Fibroblast of skin of right biceps (primary cell): ENCODE data around the gene OSCAR.

ENCODE experiments used
- DNase-seq: peaks from one replicate; pipeline ENCODE4 v3.0.0-alpha.2; 2013

OSCAR gene, protein sequence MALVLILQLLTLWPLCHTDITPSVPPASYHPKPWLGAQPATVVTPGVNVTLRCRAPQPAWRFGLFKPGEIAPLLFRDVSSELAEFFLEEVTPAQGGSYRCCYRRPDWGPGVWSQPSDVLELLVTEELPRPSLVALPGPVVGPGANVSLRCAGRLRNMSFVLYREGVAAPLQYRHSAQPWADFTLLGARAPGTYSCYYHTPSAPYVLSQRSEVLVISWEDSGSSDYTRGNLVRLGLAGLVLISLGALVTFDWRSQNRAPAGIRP

GRCh38 chr19:54100561-54100960, at the start of gene OSCAR:
Gene OSCAR, minus strand, starts transcription at chr19:54100803. Its CDS starts 11 bp downstream, at chr19:54100792.
- DNase-seq: peak; percentile 35

GRCh38 chr19:54149021-54149812, 48.6 kb upstream of the OSCAR start:
- no peak for DNase-seq

DNA sequence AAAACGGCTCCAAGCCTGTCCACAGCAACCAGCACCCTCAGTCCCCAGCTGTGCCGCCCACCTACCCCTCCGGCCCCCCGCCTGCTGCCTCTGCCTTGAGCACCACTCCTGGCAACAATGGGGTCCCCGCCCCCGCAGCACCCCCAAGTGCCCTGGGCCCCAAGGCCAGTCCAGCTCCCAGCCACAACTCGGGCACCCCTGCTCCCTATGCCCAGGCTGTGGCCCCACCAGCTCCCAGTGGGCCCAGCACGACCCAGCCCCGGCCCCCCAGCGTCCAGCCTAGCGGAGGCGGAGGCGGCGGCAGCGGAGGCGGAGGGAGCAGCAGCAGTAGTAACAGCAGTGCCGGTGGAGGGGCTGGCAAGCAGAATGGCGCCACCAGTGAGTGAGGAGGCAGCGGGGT, 47.6 kb upstream of the OSCAR start:
- no peak for DNase-seq

DNA sequence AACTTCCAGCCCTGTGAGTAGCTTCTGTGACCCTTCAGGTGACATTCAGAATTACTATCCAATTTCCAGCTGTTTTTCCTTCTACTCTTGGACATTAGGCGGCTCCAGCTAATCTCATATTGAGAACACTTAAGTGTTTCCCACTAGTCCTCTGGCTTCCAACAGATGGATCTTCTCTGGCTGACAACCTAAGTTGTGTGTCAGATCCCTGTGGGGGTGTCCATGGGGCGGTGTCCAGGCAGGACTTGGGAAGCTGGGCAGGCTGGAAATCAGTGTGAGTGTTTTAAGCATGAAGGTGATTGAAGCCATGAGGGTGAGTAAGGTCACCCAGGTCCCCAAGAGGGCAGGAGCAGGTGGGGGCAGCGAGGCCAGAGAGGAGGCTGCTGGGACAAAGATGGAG, 47.1 kb upstream of the OSCAR start:
- no peak for DNase-seq

GRCh38 chr19:54145541-54146158, 45.0 kb upstream of the OSCAR start:
- DNase-seq: no peak

- no peak for DNase-seq
These were observed 41.7 kb upstream of the OSCAR start for GRCh38 chr19:54142166-54142780.

- DNase-seq: peak; percentile 24
These were observed 40.8 kb upstream of the OSCAR start for GRCh38 chr19:54141356-54141755.

GRCh38 chr19:54138489-54139256, 38.1 kb upstream of the OSCAR start:
- no peak for DNase-seq

- DNase-seq: no peak
These were observed 37.3 kb upstream of the OSCAR start, which contains the start of gene CNOT3 for GRCh38 chr19:54137699-54138488. Gene CNOT3, plus strand, starts transcription at chr19:54137762. Its CDS starts 5,217 bp downstream, at chr19:54142979.

GRCh38 chr19:54136864-54137698, 36.5 kb upstream of the OSCAR start:
- peak; percentile 100 for DNase-seq

DNA sequence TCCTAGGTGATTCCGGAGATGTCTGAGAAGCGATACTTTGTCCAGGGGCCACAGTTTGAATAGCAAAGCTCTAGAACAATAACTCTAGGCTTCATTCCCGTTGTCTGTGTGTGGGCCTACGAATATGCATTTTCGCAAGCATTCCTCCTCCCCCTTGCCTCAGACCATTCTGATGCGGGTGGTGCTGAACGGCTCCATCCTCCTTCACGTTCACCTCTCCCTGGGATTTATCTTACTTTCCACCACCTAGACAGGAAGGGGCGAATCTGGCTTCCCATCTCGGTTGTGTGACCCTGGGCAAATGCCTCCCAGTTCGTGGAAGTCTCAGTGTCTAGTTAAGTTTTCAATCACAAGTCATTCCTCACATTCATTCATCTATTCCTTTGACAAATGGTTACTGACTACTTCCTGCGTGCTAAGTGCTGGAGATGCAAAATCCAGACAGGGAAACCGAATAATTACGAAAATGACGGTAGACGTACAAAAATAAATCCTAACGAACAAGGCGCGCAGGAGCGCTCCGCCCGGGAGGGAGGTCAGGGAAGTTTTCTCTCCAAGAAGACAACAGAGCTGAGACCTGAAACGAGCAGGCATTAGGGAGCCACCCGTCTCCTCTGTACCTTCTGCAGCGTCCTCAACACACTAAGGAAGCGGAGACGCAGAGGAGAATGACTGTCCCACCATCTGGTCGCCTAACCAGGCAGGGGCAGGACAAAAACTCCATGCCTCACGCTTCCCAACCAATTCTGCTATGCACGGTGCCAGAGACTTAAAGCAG, 35.7 kb upstream of the OSCAR start:
- DNase-seq: no peak

DNA sequence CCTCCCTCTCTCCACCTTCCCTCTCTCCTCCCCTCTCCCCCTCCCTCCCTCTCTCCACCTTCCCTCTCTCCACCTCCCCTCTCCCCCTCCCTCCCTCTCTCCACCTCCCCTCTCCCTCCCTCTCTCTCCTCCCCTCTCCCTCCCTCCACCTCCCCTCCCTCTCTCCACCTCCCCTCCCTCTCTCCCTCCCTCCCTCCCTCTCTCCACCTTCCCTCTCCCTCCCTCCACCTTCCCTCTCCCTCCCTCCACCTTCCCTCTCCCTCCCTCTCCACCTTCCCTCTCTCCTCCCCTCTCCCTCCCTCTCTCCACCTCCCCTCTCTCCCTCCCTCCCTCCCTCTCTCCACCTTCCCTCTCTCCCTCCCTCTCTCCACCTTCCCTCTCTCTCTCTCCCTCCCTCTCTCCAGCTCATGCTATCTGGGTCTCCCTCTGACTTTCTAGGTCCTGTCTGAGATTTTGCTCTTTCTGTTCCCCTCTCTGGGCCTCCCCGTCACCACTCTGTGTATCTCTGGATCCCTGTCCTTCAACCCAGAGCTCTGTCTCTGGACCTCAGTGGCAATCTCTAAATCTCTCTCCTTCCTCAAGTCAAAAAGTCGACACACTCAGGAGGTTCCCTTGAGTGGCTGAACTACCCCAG, 33.5 kb upstream of the OSCAR start:
- DNase-seq: no peak

DNA sequence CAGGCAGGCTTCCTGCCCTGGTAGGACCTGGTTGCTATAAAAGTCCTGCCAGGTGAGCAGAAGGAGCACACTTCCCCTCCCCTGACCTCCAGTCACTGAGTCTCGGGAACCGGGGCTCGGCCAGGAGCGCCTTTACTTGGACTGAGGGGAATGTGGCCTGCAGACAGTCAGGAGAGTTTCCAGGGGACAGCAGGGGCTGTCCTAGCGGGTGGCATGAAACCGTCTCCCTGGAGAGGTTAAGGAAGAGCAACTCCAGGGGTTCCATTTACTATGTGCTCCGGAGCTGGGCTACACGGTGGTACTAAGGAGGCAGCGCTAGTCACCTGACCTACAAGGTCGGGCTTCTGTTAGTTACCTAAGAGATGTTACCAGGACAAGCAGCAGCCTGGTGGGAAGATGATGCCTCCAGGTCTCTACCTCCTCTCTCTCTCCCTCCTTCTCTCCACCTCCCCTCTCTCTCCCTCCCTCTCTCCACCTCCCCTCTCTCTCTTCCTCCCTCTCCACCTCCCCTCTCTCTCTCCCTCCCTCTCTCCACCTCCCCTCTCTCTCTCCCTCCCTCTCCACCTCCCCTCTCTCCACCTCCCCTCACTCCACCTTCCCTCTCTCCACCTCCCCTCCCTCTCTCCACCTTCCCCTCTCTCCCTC, 32.8 kb upstream of the OSCAR start:
- peak; percentile 53 for DNase-seq

DNA sequence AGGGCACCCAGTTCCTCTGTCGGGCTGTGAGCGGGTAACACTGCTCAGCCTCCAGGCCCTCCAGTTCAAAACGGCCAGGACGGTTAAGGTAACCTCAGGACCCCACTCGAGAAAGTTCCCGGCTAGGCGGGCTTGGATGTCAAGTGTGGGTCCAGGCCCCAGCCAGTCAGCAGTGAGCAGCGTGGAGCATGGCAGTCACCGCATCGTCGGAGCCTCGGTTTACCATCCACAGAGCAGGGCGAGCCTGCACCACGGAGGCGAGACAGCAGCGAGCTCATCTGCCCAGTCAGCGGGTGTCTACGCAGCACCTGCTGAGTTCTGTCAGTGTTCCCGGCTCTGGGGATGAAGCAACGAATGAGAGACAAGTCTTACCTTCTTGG, 29.0 kb upstream of the OSCAR start:
- no peak for DNase-seq

GRCh38 chr19:54128796-54129616, 28.4 kb upstream of the OSCAR start:
- no peak for DNase-seq

DNA sequence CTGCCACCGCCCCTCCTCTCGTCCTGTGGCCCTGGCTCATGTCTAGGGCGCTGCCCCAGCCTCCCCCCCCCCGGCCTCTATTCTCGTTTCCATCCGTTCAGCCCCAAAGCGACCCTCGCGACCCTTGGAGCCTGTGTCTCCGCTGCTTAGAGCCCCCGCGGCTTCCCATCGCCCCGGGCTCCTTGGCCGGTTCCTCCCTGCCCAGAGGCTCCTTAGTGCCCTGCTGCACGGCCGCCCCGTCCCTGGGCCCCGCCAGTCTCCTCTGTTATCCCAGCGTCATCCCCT, 27.8 kb upstream of the OSCAR start:
- DNase-seq: no peak

- no peak for DNase-seq
These were observed 27.3 kb upstream of the OSCAR start for GRCh38 chr19:54127688-54128440.

GRCh38 chr19:54125713-54126112, 25.1 kb upstream of the OSCAR start:
- DNase-seq: no peak
